A549 (cell line): Measurements from ENCODE around the gene BEST2.

ENCODE experiments used
- CTCF ChIP-seq: fragments of >200 bp; sonication (Bioruptor Twin); formaldehyde crosslinking; IDR thresholded peaks from 3 replicates; pipeline ENCODE4 v1.5.1; 2016
- EP300 ChIP-seq, 2 experiments: fragments of >200 bp; sonication (Bioruptor Twin); formaldehyde crosslinking; IDR thresholded peaks; 2 replicates in 1 of 2; 3 replicates in 1 of 2; pipeline ENCODE4 v1.6.1; 2016 to 2017
- HMGXB4 ChIP-seq: fragments of 250-450 bp; sonication (Bioruptor Pico); IDR thresholded peaks from 2 replicates; pipeline ENCODE4 v1.5.0; 2021; ENCODE audit warnings: mild to moderate bottlenecking, moderate library complexity, borderline replicate concordance
- MAFK ChIP-seq: fragments of 450-650 bp; IDR thresholded peaks from 2 replicates; pipeline ENCODE4 v1.6.1; 2014; ENCODE audit not compliant: partially characterized antibody
- MAX ChIP-seq: IDR thresholded peaks from 2 replicates; pipeline ENCODE4 v1.6.1; 2012
- PHF8 ChIP-seq: fragments of 200-600 bp; sonication (generic); IDR thresholded peaks from 2 replicates; pipeline ENCODE4 v1.6.1; 2016; ENCODE audit warnings: low read depth, mild to moderate bottlenecking, antibody characterized with exemption, moderate library complexity, borderline replicate concordance
- POLR2A ChIP-seq: IDR thresholded peaks from 2 replicates; pipeline ENCODE4 v1.6.1; 2012; ENCODE audit warnings: mild to moderate bottlenecking, low read length
- POLR2AphosphoS2 ChIP-seq: conservative IDR thresholded peaks from 2 replicates; pipeline ENCODE4 v1.6.1; 2012; ENCODE audit warnings: low read length, improper control_type of control experiment, inconsistent platforms
- REST ChIP-seq: fragments of 200-600 bp; sonication (generic); IDR thresholded peaks from 2 replicates; pipeline ENCODE4 v1.6.1; 2016; ENCODE audit warnings: antibody characterized with exemption, mild to moderate bottlenecking, moderate library complexity

- TF ChIP-seq CTCF (no peak), PHF8 (no peak), POLR2A (no peak), MAFK (no peak), POLR2AphosphoS2 (no peak), MAX (no peak), HMGXB4 (CRISPR knock-in tag) (no peak), EP300 (IDR thresholded peaks at IDR 0.05) (no peak), REST (no peak)
These were observed 33.4 kb downstream of the BEST2 start for GRCh38 chr19:12784871-12785430.
